Activated naive CD8-positive, alpha-beta T cell treated with anti-CD3 and anti-CD28 coated beads, Interleukin-2, amount 50 U/mL, for 24 hours (primary cell): Measurements from ENCODE around the gene WDFY3.

ENCODE experiments used
- ATAC-seq: fragments of 150-1000 bp; cut with Tn5 transposase; one replicate; pipeline ENCODE4 v1.10.0; 2021
- DNase-seq: peaks from one replicate; pipeline ENCODE4 v3.0.0; 2021
- H3K27ac Mint-ChIP-seq: one replicate; pipeline ENCODE4 v1.8.0; 2021; ENCODE audit warnings: mild to moderate bottlenecking, mixed read lengths
- H3K27me3 Mint-ChIP-seq: one replicate; pipeline ENCODE4 v1.8.0; 2021; ENCODE audit warnings: mixed read lengths
- H3K36me3 Mint-ChIP-seq: one replicate; pipeline ENCODE4 v1.8.0; 2021; ENCODE audit warnings: low read depth, mixed read lengths
- H3K4me1 Mint-ChIP-seq: one replicate; pipeline ENCODE4 v1.8.0; 2021; ENCODE audit warnings: mixed read lengths
- H3K4me3 Mint-ChIP-seq: one replicate; pipeline ENCODE4 v1.8.0; 2021; ENCODE audit warnings: mild to moderate bottlenecking, moderate library complexity, mixed read lengths
- H3K9me3 Mint-ChIP-seq: one replicate; pipeline ENCODE4 v1.8.0; 2021; ENCODE audit warnings: mixed read lengths

WDFY3 gene

GRCh38 chr4:84966382-84967242 lies at the start of gene WDFY3:
Gene WDFY3, minus strand, starts transcription at chr4:84966690. Its CDS starts 106,099 bp downstream, at chr4:84860591.
- no peaks in the 10 kb centered on the region for H3K36me3 Mint-ChIP-seq
- H3K4me3 Mint-ChIP-seq, result peak within 1 kb of the TSS; percentile 74
- DNase-seq (peak; percentile 12), ATAC-seq (peak; percentile 35)
- H3K4me1 Mint-ChIP-seq, result peaks cover 8% of the 10 kb centered on the region
- peaks cover 40% of the 10 kb centered on the region for H3K27me3 Mint-ChIP-seq
- H3K27ac Mint-ChIP-seq, result no peak within 1 kb of the TSS
- peaks cover 3% of the 10 kb centered on the region for H3K9me3 Mint-ChIP-seq

GRCh38 chr4:85005865-85006377 lies 39.4 kb upstream of the WDFY3 start:
- Mint-ChIP-seq H3K27me3 (no peaks in the 10 kb centered on the region), H3K27ac (no peak overlapping the region), H3K4me3 (no peak overlapping the region), H3K9me3 (no peaks in the 10 kb centered on the region), H3K4me1 (no peaks in the 10 kb centered on the region), H3K36me3 (no peaks in the 10 kb centered on the region)
- DNase-seq (no peak), ATAC-seq (no peak)

GRCh38 chr4:85000343-85000742 lies 33.9 kb upstream of the WDFY3 start:
- Mint-ChIP-seq H3K4me1 (no peaks in the 10 kb centered on the region), H3K27ac (no peak overlapping the region), H3K36me3 (no peaks in the 10 kb centered on the region), H3K9me3 (no peaks in the 10 kb centered on the region), H3K4me3 (no peak overlapping the region), H3K27me3 (no peaks in the 10 kb centered on the region)
- no peak for DNase-seq
- ATAC-seq, result no peak

- Mint-ChIP-seq H3K4me3 (no peak overlapping the region), H3K36me3 (no peaks in the 10 kb centered on the region), H3K27me3 (no peaks in the 10 kb centered on the region), H3K27ac (no peak overlapping the region), H3K4me1 (no peaks in the 10 kb centered on the region), H3K9me3 (no peaks in the 10 kb centered on the region)
- ATAC-seq (no peak), DNase-seq (no peak)
Measured at GRCh38 chr4:84995386-84995785, 28.9 kb upstream of the WDFY3 start.

GRCh38 chr4:84994280-84994679 lies 27.8 kb upstream of the WDFY3 start:
- H3K27ac Mint-ChIP-seq, result no peak overlapping the region
- no peaks in the 10 kb centered on the region for H3K4me1 Mint-ChIP-seq
- H3K9me3 Mint-ChIP-seq, result no peaks in the 10 kb centered on the region
- no peaks in the 10 kb centered on the region for H3K27me3 Mint-ChIP-seq
- ATAC-seq (no peak), DNase-seq (no peak)
- H3K36me3 Mint-ChIP-seq, result no peaks in the 10 kb centered on the region
- H3K4me3 Mint-ChIP-seq, result no peak overlapping the region

GRCh38 chr4:84985952-84986351 lies 19.5 kb upstream of the WDFY3 start:
- no peak overlapping the region for H3K27ac Mint-ChIP-seq
- H3K27me3 Mint-ChIP-seq, result no peaks in the 10 kb centered on the region
- ATAC-seq (no peak), DNase-seq (no peak)
- H3K4me3 Mint-ChIP-seq, result no peak overlapping the region
- H3K4me1 Mint-ChIP-seq, result no peaks in the 10 kb centered on the region
- H3K36me3 Mint-ChIP-seq, result no peaks in the 10 kb centered on the region
- H3K9me3 Mint-ChIP-seq, result no peaks in the 10 kb centered on the region

- no peak for ATAC-seq
- no peaks in the 10 kb centered on the region for H3K36me3 Mint-ChIP-seq
- H3K27ac Mint-ChIP-seq, result no peak overlapping the region
- no peaks in the 10 kb centered on the region for H3K27me3 Mint-ChIP-seq
- no peak for DNase-seq
- peaks cover 3% of the 10 kb centered on the region for H3K9me3 Mint-ChIP-seq
- H3K4me1 Mint-ChIP-seq, result no peaks in the 10 kb centered on the region
- no peak overlapping the region for H3K4me3 Mint-ChIP-seq
Measured at GRCh38 chr4:84977396-84977795, 10.9 kb upstream of the WDFY3 start.

- H3K27me3 Mint-ChIP-seq, result peaks cover 2% of the 10 kb centered on the region
- ATAC-seq (no peak), DNase-seq (no peak)
- H3K27ac Mint-ChIP-seq, result no peak overlapping the region
- H3K36me3 Mint-ChIP-seq, result no peaks in the 10 kb centered on the region
- no peak overlapping the region for H3K4me3 Mint-ChIP-seq
- no peaks in the 10 kb centered on the region for H3K4me1 Mint-ChIP-seq
- no peaks in the 10 kb centered on the region for H3K9me3 Mint-ChIP-seq
Measured at GRCh38 chr4:84973856-84974255, 7.4 kb upstream of the WDFY3 start.

GRCh38 chr4:84971319-84971932 lies 4.9 kb upstream of the WDFY3 start:
- peaks cover 17% of the 10 kb centered on the region for H3K27me3 Mint-ChIP-seq
- no peak overlapping the region for H3K4me3 Mint-ChIP-seq
- no peaks in the 10 kb centered on the region for H3K36me3 Mint-ChIP-seq
- DNase-seq (no peak), ATAC-seq (no peak)
- H3K4me1 Mint-ChIP-seq, result peaks cover 7% of the 10 kb centered on the region
- no peaks in the 10 kb centered on the region for H3K9me3 Mint-ChIP-seq
- no peak overlapping the region for H3K27ac Mint-ChIP-seq

GRCh38 chr4:84968925-84969324 lies 2.4 kb upstream of the WDFY3 start:
- H3K4me1 Mint-ChIP-seq, result peaks cover 8% of the 10 kb centered on the region
- ATAC-seq (no peak), DNase-seq (no peak)
- H3K9me3 Mint-ChIP-seq, result no peaks in the 10 kb centered on the region
- no peak overlapping the region for H3K4me3 Mint-ChIP-seq
- H3K27me3 Mint-ChIP-seq, result peaks cover 30% of the 10 kb centered on the region
- no peak overlapping the region for H3K27ac Mint-ChIP-seq
- no peaks in the 10 kb centered on the region for H3K36me3 Mint-ChIP-seq

- peaks cover 1% of the 10 kb centered on the region for H3K9me3 Mint-ChIP-seq
- DNase-seq (no peak), ATAC-seq (no peak)
- no peaks in the 10 kb centered on the region for H3K36me3 Mint-ChIP-seq
- H3K27me3 Mint-ChIP-seq, result peaks cover 37% of the 10 kb centered on the region
- peaks cover 8% of the 10 kb centered on the region for H3K4me1 Mint-ChIP-seq
- peak overlapping the region; percentile 74 for H3K4me3 Mint-ChIP-seq
- H3K27ac Mint-ChIP-seq, result no peak overlapping the region
Measured at GRCh38 chr4:84967243-84967690, 777 bp upstream of the WDFY3 start.

- H3K27ac Mint-ChIP-seq, result no peak overlapping the region
- peaks cover 40% of the 10 kb centered on the region for H3K27me3 Mint-ChIP-seq
- H3K4me3 Mint-ChIP-seq, result peak overlapping the region; percentile 64
- no peaks in the 10 kb centered on the region for H3K36me3 Mint-ChIP-seq
- ATAC-seq, result peak; percentile 22
- H3K9me3 Mint-ChIP-seq, result peaks cover 3% of the 10 kb centered on the region
- H3K4me1 Mint-ChIP-seq, result peaks cover 8% of the 10 kb centered on the region
- peak; percentile 2 for DNase-seq
Measured at GRCh38 chr4:84965553-84966381, 723 bp downstream of the WDFY3 start.

GRCh38 chr4:84964995-84965552 lies 1.4 kb downstream of the WDFY3 start:
- Mint-ChIP-seq H3K27me3 (peaks cover 40% of the 10 kb centered on the region), H3K27ac (no peak overlapping the region), H3K36me3 (no peaks in the 10 kb centered on the region), H3K9me3 (peaks cover 3% of the 10 kb centered on the region), H3K4me3 (peak overlapping the region; percentile 64), H3K4me1 (peaks cover 8% of the 10 kb centered on the region)
- ATAC-seq (no peak), DNase-seq (no peak)

- ATAC-seq (no peak), DNase-seq (no peak)
- Mint-ChIP-seq H3K27me3 (peaks cover 30% of the 10 kb centered on the region), H3K36me3 (no peaks in the 10 kb centered on the region), H3K4me1 (peaks cover 6% of the 10 kb centered on the region), H3K9me3 (peaks cover 3% of the 10 kb centered on the region), H3K4me3 (no peak overlapping the region), H3K27ac (no peak overlapping the region)
Measured at GRCh38 chr4:84962102-84962501, 4.4 kb downstream of the WDFY3 start.
